NK-92 (cell line): ENCODE results near the gene IGF2BP3.
"Not testable (repeated sequence)": the region's sequence is repeated elsewhere in the genome, so short reads cannot be mapped to it uniquely, and the experiment has no call there.

Experiments used
- DNase-seq: peaks from one replicate; lab custom pipeline; 2025; ENCODE audit not compliant: unreplicated experiment; lab: John Stamatoyannopoulos, UW

The IGF2BP3 gene

GRCh38 chr7:23343102-23343501 lies 127.2 kb downstream of the IGF2BP3 start:
- DNase-seq = no peak

- DNase-seq = no peak
Observed at GRCh38 chr7:23341846-23342598, 128.3 kb downstream of the IGF2BP3 start.

GRCh38 chr7:23338863-23339262 lies 131.4 kb downstream of the IGF2BP3 start:
- DNase-seq = no peak

GRCh38 chr7:23338439-23338838 lies 131.9 kb downstream of the IGF2BP3 start:
- DNase-seq = no peak

- no peak for DNase-seq
Observed at GRCh38 chr7:23337374-23337773, 132.9 kb downstream of the IGF2BP3 start.

- DNase-seq = no peak
Observed at GRCh38 chr7:23336799-23337283, 133.4 kb downstream of the IGF2BP3 start.

- DNase-seq = no peak
Observed at GRCh38 chr7:23336086-23336485, 134.2 kb downstream of the IGF2BP3 start.

GRCh38 chr7:23335621-23336020 lies 134.7 kb downstream of the IGF2BP3 start:
- no peak for DNase-seq

GRCh38 chr7:23335136-23335535 lies 135.2 kb downstream of the IGF2BP3 start:
- no peak for DNase-seq

- DNase-seq = no peak
Observed at GRCh38 chr7:23334482-23335056, 135.7 kb downstream of the IGF2BP3 start.

GRCh38 chr7:23333671-23334246 lies 136.5 kb downstream of the IGF2BP3 start:
- DNase-seq = no peak

GRCh38 chr7:23332910-23333612 lies 137.2 kb downstream of the IGF2BP3 start:
- DNase-seq = no peak

GRCh38 chr7:23332193-23332592 lies 138.1 kb downstream of the IGF2BP3 start:
- no peak for DNase-seq

GRCh38 chr7:23331132-23331531 lies 139.2 kb downstream of the IGF2BP3 start:
- DNase-seq = no peak

GRCh38 chr7:23315366-23315765 lies 154.9 kb downstream of the IGF2BP3 start:
- DNase-seq = no peak

GRCh38 chr7:23312141-23312540 lies 158.2 kb downstream of the IGF2BP3 start:
- not testable (repeated sequence) for DNase-seq

GRCh38 chr7:23308754-23309153 lies 161.5 kb downstream of the IGF2BP3 start:
- no peak for DNase-seq

- no peak for DNase-seq
Observed at GRCh38 chr7:23306936-23307521, 163.3 kb downstream of the IGF2BP3 start.

GRCh38 chr7:23299770-23300300 lies 170.5 kb downstream of the IGF2BP3 start:
- DNase-seq = no peak

- peak; percentile 47 for DNase-seq
Observed at GRCh38 chr7:23298885-23299769, 171.2 kb downstream of the IGF2BP3 start, which contains the start of gene MALSU1. Gene MALSU1, plus strand, starts transcription at chr7:23299339. Its CDS starts 14 bp downstream, at chr7:23299353.
